DMS153 treated with DMSO at 0.1 percent for 48 hours (cell line): Measurements from ENCODE around the gene GADL1.
A peak's percentile ranks its signal among the peaks of the same experiment; 100 is the strongest.

ENCODE experiments used
- DNase-seq: peaks from one replicate; lab custom pipeline; 2025; ENCODE audit not compliant: unreplicated experiment; lab: John Stamatoyannopoulos, UW

GADL1 gene

DNA sequence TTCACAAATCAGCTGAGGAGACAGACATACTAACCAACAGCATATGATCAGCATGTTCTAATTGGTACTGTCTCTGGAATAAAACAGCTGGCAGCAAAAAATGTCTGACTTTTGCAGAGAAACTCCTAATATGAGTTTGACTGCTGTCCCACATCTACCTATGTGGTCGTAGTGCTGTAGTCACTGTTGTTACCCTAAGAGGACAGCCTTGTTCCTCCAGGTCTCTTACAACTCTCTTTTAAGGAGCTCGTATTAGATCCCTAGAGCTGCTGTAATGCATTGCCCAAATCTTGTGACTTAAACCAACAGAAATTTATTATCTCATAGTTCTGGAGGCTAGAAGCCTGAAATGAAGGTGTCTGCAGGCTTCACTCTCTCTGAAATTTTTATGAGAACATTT lies 195.9 kb downstream of the GADL1 start:
- no peak for DNase-seq

DNA sequence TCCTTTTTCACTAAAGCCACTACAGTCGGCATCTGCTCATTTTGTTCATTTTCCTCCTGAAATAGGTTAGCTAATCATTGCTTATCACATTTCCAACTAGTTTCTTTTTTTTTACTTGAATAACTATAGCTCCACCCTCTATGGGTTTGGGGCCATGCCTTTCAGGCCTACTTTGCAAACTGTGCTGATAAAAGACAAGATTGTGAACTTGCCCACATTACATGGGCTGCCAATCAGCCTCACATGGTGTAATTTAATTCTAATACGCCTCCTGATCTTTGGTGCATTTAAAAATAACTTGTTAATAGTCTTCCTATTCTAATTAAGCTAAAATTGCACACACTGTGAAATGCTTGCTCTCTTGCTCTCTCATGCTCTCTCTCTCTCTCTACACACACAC lies 197.6 kb downstream of the GADL1 start:
- no peak for DNase-seq

DNA sequence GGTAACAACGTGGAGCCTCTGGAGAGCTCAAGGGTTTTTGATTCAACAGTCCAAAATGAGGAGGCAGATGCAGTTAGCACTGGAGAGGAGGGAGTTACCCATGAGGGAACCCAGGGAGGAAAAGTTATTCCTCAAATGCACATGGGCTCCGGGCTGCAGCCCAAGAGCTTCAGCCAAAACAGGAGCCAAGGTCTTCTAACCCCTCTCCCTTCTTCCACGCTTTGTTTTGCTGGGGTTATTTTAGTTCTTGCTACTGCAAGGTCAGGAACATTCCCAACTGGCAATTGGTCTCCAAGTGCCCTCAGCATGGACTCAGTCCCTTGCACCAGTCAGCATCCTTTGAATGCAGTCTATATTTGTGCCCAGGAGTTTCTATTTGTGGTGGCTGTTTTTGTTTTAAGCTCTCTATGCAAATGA lies 198.1 kb downstream of the GADL1 start:
- no peak for DNase-seq

- no peak for DNase-seq
Observed at GRCh38 chr3:30695302-30696061, 199.0 kb downstream of the GADL1 start.

GRCh38 chr3:30694668-30695067 lies 199.8 kb downstream of the GADL1 start:
- DNase-seq, result no peak

DNA sequence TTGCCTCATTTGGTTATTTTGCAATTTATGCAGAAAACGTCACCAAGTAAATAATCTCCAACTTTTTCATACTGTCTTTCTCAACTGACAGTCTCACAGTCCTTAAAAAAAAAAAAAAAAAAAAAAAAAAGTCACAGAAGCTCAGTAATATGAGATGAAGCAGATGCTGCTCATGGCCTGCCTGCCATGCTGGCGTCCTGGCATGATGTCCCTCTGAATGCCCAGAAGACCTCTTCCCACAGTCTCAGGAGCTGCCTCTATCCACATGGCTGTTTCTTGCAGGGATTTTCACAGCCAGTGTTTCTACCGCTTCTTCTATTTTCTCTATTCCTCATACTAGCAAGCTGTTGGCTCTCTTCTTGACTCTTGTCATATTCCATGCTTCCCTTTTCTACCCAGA lies 200.3 kb downstream of the GADL1 start:
- no peak for DNase-seq

- DNase-seq, result peak; percentile 13
Observed at GRCh38 chr3:30693470-30694120, 200.9 kb downstream of the GADL1 start.

DNA sequence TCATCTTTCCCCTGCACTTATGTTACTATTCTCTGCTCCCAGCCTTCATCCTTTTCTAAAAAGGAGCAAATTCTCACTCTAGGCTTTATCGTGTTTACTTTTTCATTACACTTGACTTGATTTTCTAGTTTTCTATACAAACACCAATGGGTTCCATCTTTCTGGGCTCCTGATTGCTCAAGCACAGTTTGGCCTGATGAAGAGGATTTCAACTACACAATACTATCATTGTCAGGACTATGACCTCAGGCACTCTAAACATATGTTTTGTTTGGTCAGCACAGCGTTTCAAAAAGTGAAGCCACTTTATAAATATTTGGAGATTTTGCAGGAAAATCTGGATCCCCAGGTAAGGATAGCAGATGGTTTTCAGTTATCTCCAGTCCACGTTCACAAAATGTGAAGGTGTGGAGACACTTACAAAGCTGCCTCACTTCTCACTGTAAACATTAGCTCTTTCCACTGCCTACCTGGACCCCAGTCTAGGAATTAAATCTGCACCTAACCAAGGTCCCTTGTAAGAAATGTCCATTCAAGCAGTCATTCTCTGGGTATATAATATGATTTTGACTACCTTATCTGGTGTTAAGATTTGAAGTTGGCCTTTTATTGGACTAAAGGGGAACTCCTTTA lies 201.8 kb downstream of the GADL1 start:
- DNase-seq, result no peak

- no peak for DNase-seq
Observed at GRCh38 chr3:30691944-30692343, 202.5 kb downstream of the GADL1 start.

GRCh38 chr3:30691249-30691880 lies 203.1 kb downstream of the GADL1 start:
- DNase-seq, result no peak

DNA sequence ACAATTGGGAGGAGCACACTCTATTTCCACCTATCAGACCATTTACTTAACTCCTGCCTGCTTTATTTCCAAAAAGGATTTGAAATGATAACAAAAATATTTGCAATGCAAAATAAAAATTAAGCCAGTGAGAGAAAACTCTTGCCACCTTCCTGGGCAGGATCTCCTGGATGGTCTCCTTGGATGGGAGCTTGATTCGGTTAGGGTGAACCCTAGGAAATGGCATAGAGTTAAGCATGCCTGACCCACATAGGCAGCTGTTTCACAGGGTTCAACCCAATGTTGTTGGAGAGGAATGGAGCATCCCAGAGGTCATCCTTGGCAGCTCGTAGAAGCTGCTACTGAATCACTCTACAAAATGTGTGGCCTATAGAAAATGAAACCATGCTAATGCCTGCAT lies 204.3 kb downstream of the GADL1 start:
- no peak for DNase-seq

GRCh38 chr3:30688776-30689641 lies 205.5 kb downstream of the GADL1 start:
- peak; percentile 17 for DNase-seq

DNA sequence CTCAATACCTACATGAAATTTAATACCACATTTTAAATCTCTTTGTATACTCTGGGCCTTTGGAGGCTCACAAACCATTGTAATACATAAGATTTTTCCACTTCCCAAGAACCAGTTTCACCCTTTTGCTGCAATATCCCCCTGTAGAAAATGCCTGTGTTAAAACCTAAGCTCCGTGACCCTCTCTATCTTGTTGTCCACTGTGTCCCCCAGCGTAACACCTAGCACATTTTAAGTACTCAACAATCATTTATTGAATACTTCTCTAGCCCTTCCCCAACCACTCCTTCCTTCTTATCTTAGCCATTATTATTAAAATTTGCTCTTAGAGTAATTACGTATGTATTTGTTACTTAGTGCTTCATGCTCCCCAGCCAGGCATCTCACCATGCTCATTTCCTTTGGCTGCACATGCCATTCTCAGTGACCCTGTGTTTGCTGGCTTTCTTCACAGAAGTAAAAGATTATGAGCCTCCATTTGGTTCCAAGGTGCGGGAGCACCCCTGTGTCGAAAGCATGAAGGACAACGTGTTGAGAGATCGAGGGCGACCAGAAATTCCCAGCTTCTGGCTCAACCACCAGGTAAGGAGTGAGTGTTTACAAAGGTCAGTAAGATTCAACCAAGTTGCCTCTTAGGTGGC lies 206.4 kb downstream of the GADL1 start:
- DNase-seq, result no peak

- DNase-seq, result no peak
Observed at GRCh38 chr3:30686799-30687198, 207.7 kb downstream of the GADL1 start.

DNA sequence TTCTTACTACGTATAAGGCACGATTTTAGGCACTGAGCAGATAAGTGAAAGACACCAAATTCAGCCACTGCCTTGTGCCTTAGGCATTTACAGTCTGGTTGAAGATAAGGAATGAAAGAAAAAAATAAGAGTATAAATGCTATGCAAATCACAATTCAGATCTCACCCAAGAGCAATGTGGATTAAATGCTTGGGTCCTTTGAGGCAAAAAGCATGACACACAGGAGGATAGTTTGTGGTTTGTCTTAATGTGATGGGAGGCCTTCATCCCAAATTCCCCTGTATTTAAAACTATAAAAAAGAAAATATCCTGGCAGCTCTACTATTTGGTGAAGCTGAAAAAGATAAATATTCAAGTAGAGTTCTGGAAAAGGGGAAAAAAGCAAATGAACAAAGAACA lies 208.3 kb downstream of the GADL1 start:
- DNase-seq, result no peak

GRCh38 chr3:30685267-30685667 lies 209.2 kb downstream of the GADL1 start:
- no peak for DNase-seq

- DNase-seq, result no peak
Observed at GRCh38 chr3:30684356-30684755, 210.1 kb downstream of the GADL1 start.

GRCh38 chr3:30683769-30684168 lies 210.7 kb downstream of the GADL1 start:
- no peak for DNase-seq

DNA sequence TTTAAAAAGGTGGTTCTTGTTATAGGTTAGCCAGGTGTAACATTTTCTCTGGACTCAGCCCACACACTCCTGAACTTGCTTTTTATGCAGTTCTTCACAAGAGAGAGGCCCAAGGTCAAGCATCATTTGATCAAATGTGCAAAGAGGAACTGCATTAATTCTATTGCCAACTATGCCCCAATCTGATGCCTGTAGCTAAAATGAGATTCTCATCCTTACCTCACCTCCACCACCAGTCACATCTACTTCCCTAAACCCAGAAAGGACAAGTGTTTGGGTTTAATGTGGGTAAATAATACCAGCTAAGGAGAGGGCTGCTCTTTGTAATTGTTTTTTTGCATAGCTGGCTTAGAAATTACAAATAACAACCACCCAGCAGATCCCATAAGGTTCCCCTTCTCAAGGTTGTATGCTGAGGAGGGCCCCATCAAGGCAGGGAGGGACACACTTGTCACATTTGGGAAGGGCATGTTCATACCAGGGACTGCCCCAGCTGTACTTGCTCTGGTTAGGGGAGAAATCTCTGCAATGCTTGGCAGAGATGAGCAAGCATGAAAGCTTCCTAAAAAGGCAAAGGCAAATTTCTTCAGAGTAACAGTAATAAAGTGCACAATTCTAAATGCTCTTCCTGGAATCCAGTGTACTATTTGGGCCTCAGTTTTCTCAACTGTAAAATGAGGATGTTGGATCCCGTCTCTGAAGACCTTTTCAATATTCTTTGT lies 211.9 kb downstream of the GADL1 start:
- DNase-seq, result no peak
